Peyer's patch (tissue), 4 donors: ENCODE measurements around the gene GNB5. TPM values are rescaled to one million over a fixed set of nuclear protein-coding genes. Genes with fewer than 3 reads are reported as not detected.
A peak's percentile ranks its signal among the peaks of the same experiment; 100 is the strongest.
"Not testable (repeated sequence)": the region's sequence is repeated elsewhere in the genome, so short reads cannot be mapped to it uniquely, and the experiment has no call there.

ENCODE experiments used
- DNase-seq, 3 donors: peaks; one replicate each; pipeline ENCODE4 v3.0.0-alpha.2; 2017 to 2019
- H3K27ac ChIP-seq, 4 donors: fragments of 200-600 bp; sonication (generic); one replicate each; pipeline ENCODE4 v1.5.1; 2016 to 2019
- H3K27me3 ChIP-seq, 2 donors: fragments of 200-600 bp; sonication (generic); one replicate each; pipeline ENCODE4 v1.5.1; 2019
- H3K36me3 ChIP-seq, 3 donors: fragments of 200-600 bp; sonication (generic); one replicate each; pipeline ENCODE4 v1.5.1; 2016 to 2019
- H3K4me1 ChIP-seq, 4 donors: fragments of 200-600 bp; sonication (generic); one replicate each; pipeline ENCODE4 v1.5.1; 2016 to 2019
- H3K4me3 ChIP-seq, 4 donors: fragments of 200-600 bp; sonication (generic); 1 replicate in 3 of 4; 2 replicates in 1 of 4; pipeline ENCODE4 v1.5.1; 2016 to 2019; ENCODE audit warnings: mild to moderate bottlenecking in 1 of 4
- H3K9me3 ChIP-seq, 4 donors: fragments of 200-600 bp; sonication (generic); one replicate each; pipeline ENCODE4 v1.5.1; 2016 to 2019; ENCODE audit warnings: mild to moderate bottlenecking in 1 of 4
- CTCF ChIP-seq, 6 experiments: fragments of 450-650 bp in 4 of 6; fragments of 200-600 bp in 2 of 6; sonication (generic) in 1 of 6; IDR thresholded peaks; one replicate each; pipeline ENCODE4 v1.5.1; 2017 to 2019; ENCODE audit warnings: antibody characterized with exemption in 6 of 6, mild to moderate bottlenecking in 3 of 6, moderate library complexity in 1 of 6
- POLR2A ChIP-seq, 2 donors: fragments of 450-650 bp; IDR thresholded peaks; one replicate each; pipeline ENCODE4 v1.5.1; 2017; ENCODE audit warnings: antibody characterized with exemption in 2 of 2, mild to moderate bottlenecking in 2 of 2, moderate library complexity in 2 of 2
- total RNA-seq, 4 donors: library from RNA; depleted of rRNA; stranded (reverse); fragments of >200 nt; gene quantifications; one replicate each; pipeline ENCODE4 v1.1.0, GENCODE V29; 2016

The GNB5 gene
- 100 to 1,000 TPM in 1 of 4 donors, 1 to 10 TPM in 3; 6.1 to 120 (median 7.6) TPM for total RNA-seq

- Histone ChIP-seq H3K27ac (no peak within 1 kb of the TSS), H3K36me3 (peaks cover 0 to 4% (median 0%) of the 10 kb centered on the region in 3 donors), H3K4me1 (no peaks in the 10 kb centered on the region), H3K4me3 (no peak within 1 kb of the TSS), H3K27me3 (no peaks in the 10 kb centered on the region), H3K9me3 (no peaks in the 10 kb centered on the region)
- DNase-seq = no peak
- TF ChIP-seq CTCF (IDR thresholded peaks at IDR 0.05) (no peak), POLR2A (IDR thresholded peaks at IDR 0.05) (no peak)
Observed at GRCh38 chr15:52191207-52191606, at the start of gene GNB5. GNB5 (minus strand) TSS chr15:52191392; CDS start chr15:52184676, 6,716 bp downstream.

GRCh38 chr15:52240166-52240565 lies 49.0 kb upstream of the GNB5 start:
- Histone ChIP-seq H3K4me3 (no peak overlapping the region), H3K9me3 (no peaks in the 10 kb centered on the region), H3K27ac (no peak overlapping the region), H3K4me1 (peaks cover 0 to 10% (median 3%) of the 10 kb centered on the region in 4 donors), H3K36me3 (no peaks in the 10 kb centered on the region), H3K27me3 (no peaks in the 10 kb centered on the region)
- no peak for DNase-seq
- TF ChIP-seq CTCF (IDR thresholded peaks at IDR 0.05) = no peak
- TF ChIP-seq POLR2A (IDR thresholded peaks at IDR 0.05) = no peak

GRCh38 chr15:52238989-52239525 lies 47.9 kb upstream of the GNB5 start:
- not testable (repeated sequence) for H3K9me3 ChIP-seq, H3K36me3 ChIP-seq, H3K27me3 ChIP-seq

GRCh38 chr15:52238149-52238548 lies 47.0 kb upstream of the GNB5 start:
- TF ChIP-seq CTCF (IDR thresholded peaks at IDR 0.05) (no peak), POLR2A (IDR thresholded peaks at IDR 0.05) (no peak)
- Histone ChIP-seq H3K27me3 (no peaks in the 10 kb centered on the region), H3K27ac (no peak overlapping the region), H3K36me3 (no peaks in the 10 kb centered on the region), H3K4me1 (peaks cover 0 to 25% (median 7%) of the 10 kb centered on the region in 4 donors), H3K4me3 (no peak overlapping the region), H3K9me3 (no peaks in the 10 kb centered on the region)
- peak in 1 of 3 donors; percentile 8 for DNase-seq

More at GRCh38 chr15:52238989-52239525, 47.9 kb upstream of the GNB5 start:
- H3K4me1 ChIP-seq = peaks cover 0 to 18% (median 3%) of the 10 kb centered on the region in 4 donors
- DNase-seq = peak in 1 of 3 donors; percentile 12
- H3K4me3 ChIP-seq, H3K27ac ChIP-seq: not testable (repeated sequence)

- no peaks in the 10 kb centered on the region for H3K27me3 ChIP-seq
- no peak overlapping the region for H3K4me3 ChIP-seq
- peaks cover 0 to 25% (median 7%) of the 10 kb centered on the region in 4 donors for H3K4me1 ChIP-seq
- H3K9me3 ChIP-seq = no peaks in the 10 kb centered on the region
- H3K36me3 ChIP-seq = no peaks in the 10 kb centered on the region
- DNase-seq = no peak
- TF ChIP-seq CTCF (IDR thresholded peaks at IDR 0.05) (no peak), POLR2A (IDR thresholded peaks at IDR 0.05) (no peak)
- H3K27ac ChIP-seq = peak overlapping the region in 2 of 4 donors; percentile 81 to 83
Observed at GRCh38 chr15:52236013-52236412, 44.8 kb upstream of the GNB5 start.

- Histone ChIP-seq H3K27ac (peak overlapping the region in 3 of 4 donors; percentile 9 to 83 (median 81)), H3K4me1 (peaks cover 0 to 25% (median 7%) of the 10 kb centered on the region in 4 donors), H3K9me3 (no peaks in the 10 kb centered on the region), H3K36me3 (no peaks in the 10 kb centered on the region), H3K27me3 (no peaks in the 10 kb centered on the region), H3K4me3 (no peak overlapping the region)
- TF ChIP-seq CTCF (IDR thresholded peaks at IDR 0.05) (no peak), POLR2A (IDR thresholded peaks at IDR 0.05) (no peak)
- DNase-seq = peak in 2 of 3 donors; percentile 80 to 84
Observed at GRCh38 chr15:52234596-52235541, 43.7 kb upstream of the GNB5 start.
